ENCODE results near the gene ABCA12.

GRCh38 chr2:215119847-215120246, 18.6 kb downstream of the ABCA12 start:
- TF ChIP-seq CTCF (IDR thresholded peaks at IDR 0.05), result no peak
- no peak for TF ChIP-seq POLR2A (IDR thresholded peaks at IDR 0.05)

All from body of pancreas (tissue), 4 donors.